ENCODE results near the gene GPR141.

Gene GPR141

DNA sequence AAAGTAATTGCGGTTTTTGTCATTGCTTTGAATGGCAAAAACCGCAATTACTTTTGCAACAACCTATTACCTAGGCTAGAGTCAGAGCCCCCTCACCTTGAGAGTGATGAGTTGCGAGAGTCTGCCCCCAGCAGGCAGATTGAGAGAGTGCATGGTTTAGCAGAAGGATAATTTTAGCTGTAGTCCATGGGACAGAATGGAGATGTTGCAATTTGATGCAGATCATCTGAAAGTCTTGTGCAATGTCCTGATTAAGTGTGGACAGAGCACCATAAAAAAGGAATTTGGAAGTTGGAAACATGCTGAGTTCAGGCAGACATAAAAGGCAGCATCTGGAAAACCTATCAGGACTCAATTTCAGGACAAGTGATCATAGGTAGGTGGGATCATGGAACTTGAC lies 48.7 kb downstream of the GPR141 start:
- peak; percentile 2 for DNase-seq (ENCODE audit: low spot score)

DNA sequence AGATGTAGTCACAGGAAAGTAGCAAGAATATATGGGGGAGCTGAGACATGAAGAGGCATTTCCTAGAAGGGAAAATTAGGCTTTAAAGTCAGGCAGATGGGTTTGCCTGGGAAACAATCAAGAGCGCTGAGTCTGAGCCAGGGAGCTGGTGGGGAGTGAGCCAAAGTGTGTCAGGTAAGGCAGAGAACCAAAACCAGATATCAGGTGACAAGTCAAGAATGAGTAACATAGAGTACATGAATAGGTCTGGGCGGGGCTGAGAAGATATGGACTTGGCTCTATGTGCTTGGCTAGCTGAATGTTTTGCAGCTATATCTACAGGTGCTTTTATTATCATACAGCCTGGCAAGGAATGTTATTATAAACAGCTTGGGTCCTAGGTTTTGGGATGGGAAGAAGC lies 49.3 kb downstream of the GPR141 start:
- no peak for DNase-seq (ENCODE audit: low spot score)

DNA sequence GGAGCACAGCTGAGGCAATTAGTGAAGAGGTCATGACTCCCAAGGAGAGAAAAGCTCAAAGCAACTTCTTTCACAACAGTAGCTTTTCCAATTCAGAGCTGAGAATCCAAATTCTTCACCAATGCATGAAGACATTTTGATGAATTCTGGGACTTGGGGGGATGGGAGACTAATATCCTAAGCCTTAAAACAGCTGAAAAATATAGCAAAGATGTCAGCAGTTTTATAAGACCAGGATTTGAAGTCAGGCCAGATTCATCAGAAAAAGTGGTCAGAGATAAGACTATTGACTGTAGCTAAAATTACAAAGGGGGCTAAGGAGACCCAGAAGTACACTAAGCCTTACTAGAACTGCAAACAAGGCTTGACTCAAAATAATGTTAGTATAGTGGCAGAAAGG lies 51.6 kb downstream of the GPR141 start:
- DNase-seq (ENCODE audit: low spot score) = no peak

DNA sequence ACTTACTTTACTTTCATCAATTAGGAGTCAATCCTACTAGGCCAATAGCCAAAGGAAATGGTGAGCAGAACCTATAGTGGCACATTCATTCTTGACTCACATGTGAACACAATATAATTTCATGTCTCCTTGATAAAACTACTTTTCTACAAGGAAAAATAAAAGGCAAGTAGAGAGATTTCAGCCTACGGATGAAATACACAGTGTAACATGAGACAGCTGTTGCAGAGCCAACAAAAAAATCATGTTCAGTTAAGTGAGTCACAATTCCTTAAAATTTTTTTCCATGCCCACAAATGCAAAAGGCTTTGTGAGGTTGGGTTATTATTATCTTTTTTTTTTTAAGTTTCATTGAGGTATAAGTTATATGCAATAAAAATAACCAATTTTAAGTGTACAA lies 54.8 kb downstream of the GPR141 start:
- no peak for DNase-seq (ENCODE audit: low spot score)

DNA sequence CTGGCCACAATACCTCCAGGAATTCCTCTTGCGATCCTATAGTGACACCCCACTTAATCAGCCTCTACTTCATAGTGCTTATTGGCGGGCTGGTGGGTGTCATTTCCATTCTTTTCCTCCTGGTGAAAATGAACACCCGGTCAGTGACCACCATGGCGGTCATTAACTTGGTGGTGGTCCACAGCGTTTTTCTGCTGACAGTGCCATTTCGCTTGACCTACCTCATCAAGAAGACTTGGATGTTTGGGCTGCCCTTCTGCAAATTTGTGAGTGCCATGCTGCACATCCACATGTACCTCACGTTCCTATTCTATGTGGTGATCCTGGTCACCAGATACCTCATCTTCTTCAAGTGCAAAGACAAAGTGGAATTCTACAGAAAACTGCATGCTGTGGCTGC lies 56.8 kb downstream of the GPR141 start:
- no peak for DNase-seq (ENCODE audit: low spot score)

DNA sequence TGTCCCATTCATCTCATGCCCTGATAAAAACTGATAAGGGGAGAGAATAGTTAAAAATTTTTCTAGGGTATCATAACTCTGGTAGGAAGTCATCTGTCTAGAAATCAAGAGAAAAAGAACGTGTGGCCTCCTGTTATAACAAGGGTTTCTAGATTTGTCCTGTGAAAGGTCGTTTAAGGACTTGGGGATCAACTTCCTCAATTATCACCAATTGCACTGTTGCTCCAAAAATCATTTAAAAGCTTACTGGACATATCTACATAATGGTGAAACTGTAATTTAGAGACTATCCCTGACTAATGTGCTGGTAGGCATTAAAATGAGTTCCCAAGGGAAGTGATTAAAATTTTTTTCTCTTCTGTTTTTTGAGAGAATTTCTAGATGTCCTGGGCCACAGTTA lies 58.2 kb downstream of the GPR141 start:
- DNase-seq (ENCODE audit: low spot score) = no peak

DNA sequence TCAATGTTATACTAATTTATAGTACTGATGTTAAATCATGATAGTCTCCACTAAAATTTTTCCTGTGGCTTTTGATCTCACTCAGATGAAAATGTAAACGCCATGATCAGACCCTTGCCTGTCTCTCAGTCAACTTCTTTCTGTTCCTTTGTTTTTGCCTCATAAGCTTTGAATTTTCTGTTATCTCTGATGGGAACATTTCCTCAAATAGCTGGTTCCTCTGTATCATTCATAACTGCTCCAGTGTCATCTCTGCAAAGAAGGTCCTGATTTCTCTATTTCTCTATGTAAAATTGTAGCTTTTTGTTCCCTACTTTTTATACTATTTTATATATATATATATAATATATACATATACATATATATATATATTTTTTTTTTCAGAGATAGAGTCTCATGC lies 67.5 kb downstream of the GPR141 start:
- DNase-seq (ENCODE audit: low spot score) = no peak

DNA sequence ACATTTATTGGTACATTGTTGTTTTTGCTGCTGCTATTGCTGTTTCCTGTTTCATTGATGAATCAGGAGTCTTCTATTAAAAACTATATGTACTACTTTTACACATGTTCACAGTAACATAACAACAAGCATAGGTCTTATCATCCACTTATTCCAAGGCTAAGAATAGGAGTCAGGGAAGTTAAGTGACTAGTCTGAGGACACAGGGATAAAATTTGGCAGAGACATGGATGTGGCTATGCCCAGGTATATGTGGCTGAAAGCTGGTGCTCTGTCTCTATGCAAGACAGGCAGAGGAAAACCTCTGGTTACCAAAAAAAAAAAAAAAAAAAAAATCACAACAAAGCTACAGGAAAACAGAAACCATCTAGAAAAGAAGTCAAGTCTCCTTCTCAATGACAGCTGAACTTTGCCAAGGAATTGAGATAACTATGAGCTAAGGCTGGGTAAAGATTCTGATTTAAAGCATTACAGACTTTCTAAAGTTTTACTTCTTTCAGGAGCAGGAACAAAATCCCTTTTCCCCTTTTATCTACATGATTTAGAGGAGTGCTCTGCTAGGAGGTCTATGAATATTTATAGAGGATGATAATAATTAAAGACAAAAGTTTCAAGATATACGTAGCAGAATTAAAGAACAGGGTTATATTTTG lies 70.0 kb downstream of the GPR141 start:
- no peak for DNase-seq (ENCODE audit: low spot score)

DNA sequence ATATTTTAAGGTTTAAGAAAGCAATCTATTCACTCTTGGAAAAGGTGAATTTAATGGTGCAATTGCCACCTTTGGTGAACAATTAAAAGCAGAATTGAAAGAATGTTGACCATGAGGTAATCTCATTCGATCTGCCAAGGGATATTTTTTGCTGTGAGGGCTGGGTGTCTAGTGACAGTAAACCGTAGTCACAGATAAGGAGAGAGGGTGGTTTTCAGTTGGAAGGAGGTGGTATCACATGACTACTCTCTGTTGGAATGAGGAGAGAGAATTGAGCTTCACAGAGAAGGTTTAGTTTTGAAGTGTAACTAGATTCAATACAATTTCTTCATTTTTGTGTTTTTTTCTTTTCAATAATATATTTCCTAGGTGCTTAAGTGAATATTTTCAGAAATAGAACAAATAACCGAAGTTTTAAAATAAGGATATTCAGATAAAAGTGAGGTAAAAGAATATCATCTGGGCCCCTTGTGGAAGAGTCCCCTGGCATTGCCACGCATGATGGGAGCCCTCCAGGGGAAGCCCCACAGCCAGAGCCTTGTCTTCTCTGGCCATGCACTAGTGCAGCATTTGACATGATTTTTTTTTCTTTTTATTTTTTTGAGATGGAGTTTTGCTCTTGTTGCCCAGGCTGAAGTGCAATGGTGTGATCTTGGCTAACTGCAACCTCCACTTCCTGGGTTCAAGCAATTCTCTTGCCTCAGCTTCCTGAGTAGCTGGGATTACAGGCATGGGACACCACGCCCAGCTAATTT lies 73.4 kb downstream of the GPR141 start:
- DNase-seq (ENCODE audit: low spot score) = no peak

DNA sequence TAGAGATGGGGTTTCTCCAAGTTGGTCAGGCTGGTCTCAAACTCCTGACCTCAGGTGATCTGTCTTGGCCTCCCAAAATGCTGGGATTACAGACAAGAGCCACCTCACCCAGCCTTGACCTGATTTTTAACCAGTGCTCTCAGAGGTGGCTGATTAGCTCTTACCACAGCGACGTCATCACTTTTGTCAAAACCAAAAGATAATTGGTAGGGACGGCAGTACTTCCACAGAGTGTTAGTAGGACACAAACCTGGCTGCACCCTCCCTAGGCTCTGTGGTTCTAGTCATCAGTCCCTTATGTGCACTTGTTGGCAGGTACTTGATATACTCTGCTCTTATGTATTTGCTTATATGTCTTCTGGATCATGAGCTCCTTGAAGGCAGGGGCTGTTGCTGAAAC lies 74.0 kb downstream of the GPR141 start:
- DNase-seq (ENCODE audit: low spot score) = no peak

DNA sequence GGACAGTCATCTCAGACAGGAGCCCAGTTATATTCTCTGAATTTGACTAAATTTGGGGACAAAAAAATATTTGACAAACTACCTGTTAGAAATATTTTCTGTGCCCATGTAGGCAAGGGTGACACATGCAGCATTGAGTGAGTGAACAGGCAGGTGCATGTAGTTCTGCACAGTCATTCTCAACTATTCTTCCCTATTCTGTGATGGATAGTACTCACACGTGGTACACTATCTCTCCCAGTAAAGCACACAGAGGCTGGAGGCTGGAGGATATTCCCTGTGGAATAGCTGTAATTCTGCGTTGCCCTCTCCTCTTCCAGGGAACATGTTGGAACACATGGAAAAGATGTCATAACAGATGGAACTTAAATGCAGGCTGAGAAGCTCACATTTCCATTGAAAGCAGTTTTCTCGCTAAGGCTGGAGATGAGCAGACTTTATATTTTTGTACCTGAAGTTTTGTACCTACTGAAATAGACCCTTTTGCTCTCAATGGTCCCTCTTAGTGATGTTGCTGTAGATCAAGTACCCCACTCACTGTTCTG lies 75.0 kb downstream of the GPR141 start:
- no peak for DNase-seq (ENCODE audit: low spot score)

DNA sequence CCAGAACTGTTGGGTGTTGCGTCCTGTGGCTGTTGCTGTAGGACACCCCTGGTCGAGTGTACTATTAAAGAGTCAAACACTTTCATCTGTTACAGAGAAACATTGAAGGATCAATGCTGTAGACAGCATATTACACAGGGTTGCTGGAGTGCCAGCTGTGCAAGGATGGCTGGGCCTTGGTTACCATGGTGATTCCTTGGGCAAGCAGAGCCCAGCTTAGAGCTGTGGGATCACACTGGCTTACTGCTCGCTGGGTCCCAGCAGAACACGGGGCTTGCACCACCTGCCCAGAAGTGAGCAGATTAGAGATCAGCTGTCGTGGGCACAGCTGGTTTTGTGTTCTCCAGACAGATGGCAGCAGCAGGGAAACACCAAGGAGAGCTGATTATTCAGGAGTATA lies 76.0 kb downstream of the GPR141 start:
- no peak for DNase-seq (ENCODE audit: low spot score)

DNA sequence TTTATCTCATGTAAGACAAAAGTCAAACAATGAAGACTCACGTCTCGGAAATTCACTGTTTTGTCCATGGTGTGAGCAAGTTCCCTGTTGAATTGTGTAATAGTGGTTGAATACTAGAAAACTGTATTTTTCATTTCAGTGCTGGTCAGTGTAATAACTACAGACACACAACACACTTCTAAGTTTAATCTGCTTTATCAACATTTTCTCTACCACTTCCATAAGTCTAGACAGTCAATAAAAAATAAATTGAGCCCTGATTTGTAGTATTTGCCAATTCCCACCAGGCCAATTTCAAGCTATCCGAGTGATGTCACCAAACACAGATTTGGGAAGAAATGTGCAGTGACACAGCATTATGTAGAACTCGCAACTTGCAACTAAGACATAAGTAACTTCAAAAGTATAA lies 81.9 kb downstream of the GPR141 start:
- DNase-seq (ENCODE audit: low spot score) = no peak

DNA sequence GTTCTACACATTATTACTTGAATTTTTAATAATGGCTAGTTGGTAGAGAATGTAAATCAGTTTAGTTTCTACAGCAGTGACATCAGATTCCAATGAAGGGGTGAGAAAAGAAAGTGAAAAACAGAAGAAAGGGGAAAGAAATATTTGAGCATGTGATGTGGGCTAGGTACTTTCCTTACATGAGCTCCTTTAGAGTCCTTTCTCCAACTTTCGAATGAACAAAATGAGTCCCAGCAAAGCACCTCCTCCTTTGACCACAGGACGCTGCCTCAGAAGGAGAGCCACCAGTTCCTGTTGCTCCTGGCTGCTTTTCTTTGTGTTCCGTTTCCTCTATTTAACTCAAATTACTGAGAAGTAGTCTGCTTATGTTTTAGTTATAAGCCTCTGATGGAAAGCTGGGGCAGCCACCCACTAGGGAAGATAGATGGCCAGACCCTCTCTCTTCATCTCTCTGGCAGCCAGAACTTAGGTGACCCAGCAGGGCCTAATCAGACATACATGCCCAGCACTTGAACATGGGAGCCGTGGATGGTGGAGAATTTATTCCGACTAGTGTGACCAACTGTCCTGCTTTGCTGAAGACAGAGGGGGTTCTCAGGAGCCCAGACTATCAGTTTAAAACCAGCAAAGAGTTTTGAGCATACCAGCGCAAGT lies 82.4 kb downstream of the GPR141 start:
- no peak for DNase-seq (ENCODE audit: low spot score)

DNA sequence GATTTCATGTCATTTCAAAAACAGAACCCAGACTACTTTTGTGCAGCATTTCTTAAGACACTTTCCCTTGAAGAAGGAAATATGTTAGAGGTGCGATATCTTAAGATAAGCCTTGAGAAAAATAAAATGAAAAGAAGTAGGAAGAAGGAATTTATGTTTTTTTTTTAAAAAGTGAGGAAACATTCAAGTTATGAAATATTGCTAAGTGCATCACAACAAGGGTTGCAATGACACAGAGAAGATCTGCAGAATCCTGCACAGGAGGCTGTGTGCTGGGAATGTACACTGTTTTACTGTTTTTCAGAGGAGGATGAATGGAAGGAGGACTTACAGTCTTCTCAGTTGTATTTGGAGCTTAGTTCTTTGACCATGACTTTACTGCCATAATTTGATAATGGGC lies 85.0 kb downstream of the GPR141 start:
- DNase-seq (ENCODE audit: low spot score) = no peak

DNA sequence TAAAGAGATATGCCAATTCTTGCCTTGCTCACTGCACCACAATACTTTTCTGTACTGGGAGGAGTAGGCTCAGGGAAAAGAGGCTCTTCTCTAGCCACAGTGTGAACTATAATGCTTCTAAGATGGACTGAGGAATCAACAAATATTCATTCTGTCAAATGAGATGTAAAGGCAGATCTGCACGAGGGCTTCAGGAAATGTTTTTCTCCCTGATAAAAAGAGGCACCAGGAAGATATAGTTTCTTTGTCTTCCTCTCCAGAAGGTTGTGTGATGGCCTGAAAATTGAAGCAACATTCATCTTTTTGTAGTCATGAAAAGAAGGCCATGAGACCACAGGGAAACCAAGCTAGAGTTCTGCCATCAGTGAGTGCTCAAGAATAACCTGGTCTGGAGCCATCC lies 85.7 kb downstream of the GPR141 start:
- DNase-seq (ENCODE audit: low spot score) = no peak

DNA sequence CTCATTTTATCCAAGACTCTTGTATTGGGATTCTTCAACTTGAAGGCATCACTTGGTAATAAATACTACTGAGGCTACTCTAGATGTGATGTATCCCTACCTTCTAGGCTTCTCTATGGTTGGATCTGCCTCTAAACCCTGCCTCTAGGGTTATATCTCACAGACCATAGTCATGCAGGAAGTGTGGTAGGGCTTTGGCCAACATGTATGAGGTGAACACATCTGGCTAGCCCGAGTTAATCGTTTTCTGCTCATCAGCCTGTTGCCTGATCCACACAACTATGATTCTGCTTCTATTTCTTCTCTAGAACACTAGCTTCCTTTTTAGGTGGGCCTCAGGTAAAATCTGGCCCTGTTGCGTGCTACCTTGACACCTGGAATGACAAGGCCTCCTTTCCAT lies 86.2 kb downstream of the GPR141 start:
- no peak for DNase-seq (ENCODE audit: low spot score)

DNA sequence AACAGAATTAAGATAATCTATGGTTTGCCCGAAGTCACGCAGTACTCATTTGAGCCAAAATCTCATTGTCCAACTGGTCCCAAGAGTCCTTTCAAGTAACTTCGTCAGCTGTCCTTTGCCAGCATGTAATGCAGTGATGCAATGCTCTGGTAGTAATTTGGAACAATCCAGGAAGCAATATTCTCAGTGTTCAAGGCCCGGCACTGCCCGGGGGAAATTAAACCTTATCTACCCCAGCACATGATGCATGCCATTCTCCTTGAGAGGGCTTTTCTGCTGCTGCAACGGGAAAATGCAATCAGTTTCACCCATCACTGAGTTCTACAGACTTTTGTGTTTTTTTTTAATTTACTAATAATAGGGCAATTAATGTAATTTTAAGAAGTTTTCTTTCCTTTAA lies 87.3 kb downstream of the GPR141 start:
- no peak for DNase-seq (ENCODE audit: low spot score)

DNA sequence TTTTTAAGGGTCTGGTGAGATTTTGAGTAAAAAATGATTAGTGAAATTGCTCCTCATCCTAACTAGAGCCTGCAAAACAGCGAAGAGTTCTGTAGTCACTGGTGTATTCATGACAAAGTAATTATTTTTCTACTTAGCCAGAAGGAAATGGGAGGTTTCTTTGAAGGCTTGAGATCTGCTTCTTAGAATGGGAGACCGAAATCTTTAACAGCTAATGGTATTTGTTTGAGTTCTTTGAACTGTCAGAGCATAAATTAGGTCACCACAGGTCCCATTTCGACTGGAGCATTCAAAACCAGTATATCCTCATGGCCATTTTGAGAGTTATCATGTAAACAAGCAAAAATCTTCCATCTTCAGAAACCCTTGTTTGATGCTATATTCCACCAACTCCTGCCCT lies 87.8 kb downstream of the GPR141 start:
- DNase-seq (ENCODE audit: low spot score) = no peak

DNA sequence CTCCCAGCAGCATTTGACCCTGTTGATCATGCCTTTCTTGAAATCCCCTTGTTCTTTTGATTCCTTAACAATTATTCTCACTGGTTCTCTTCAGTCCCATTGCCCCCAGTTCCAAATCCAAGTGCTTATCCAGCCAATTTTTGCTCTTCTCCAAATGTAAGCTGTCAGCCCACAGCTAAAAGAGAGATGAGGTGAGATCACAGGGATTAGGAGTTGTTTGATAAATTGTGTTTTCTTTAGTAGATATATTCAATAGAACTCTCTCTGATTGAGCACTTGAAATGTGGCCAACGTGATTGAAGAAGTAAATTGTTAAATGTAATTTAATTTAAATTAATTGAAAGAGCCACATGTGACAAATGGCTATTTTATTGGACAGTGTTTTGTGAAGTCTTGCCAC lies 88.2 kb downstream of the GPR141 start:
- no peak for DNase-seq (ENCODE audit: low spot score)

DNA sequence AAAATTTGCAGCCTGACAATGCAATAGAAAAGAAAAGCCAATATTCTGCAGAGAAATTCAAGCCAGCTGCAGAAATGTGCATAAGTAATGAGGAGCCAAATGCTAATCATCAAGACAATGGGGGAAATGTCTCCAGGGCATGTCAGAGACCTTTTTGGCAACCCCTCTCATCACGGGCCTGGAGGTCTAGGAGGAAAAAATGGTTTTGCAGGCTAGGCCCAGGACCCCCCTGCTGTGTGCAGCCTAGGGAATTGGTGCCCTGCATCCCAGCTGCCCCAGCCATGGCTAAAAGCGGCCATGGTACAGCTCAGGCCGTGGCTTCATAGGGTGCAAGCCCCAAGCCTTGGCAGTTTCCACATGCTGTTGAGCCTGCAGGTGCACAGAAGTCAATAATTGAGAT lies 92.4 kb downstream of the GPR141 start:
- no peak for DNase-seq (ENCODE audit: low spot score)

DNA sequence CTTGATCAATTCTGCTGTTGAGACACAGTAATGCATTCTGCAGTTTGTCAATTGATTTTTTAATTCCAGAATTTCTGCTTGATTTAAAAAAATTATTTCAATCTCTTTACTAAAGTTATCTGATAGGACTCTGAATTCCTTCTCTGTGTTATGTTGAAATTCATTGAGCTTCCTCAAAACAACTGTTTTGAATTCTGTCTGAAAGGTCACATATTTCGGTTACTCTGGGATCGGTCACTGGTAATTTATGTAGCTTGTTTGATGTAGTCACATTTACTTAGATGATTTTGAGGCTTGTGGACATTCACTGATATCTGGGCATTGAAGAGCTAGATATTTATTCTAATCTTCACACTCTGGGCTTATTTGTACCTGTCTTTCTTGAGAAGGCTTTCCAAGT lies 97.6 kb downstream of the GPR141 start:
- no peak for DNase-seq (ENCODE audit: low spot score)

DNA sequence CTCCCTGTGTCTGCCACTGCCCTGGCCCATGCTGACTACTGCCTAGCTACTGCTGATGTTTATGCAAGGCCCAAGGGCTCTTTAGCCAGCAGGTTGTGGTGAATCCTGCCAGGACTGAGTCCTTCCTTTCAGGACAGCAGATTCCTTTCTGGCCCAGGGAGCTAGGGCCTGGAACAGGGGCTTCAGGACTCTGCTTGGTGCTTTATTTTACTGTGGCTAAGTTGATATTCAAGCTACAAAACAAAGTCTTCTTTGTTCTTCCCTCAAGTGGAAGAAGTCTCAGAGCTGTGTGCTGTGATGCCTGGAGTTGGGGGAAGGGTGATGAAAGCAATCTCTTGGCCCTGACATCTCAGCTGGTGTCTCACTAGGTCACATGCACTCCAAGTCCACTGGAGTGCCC lies 98.6 kb downstream of the GPR141 start:
- DNase-seq (ENCODE audit: low spot score) = no peak
